Trophoblast cell (in vitro differentiated cells and primary cell): ENCODE results near the gene SRPK2.
"Not testable (repeated sequence)": the region's sequence is repeated elsewhere in the genome, so short reads cannot be mapped to it uniquely, and the experiment has no call there.

Source experiments
- DNase-seq, 2 donors: peaks; one replicate each; pipeline ENCODE4 v3.0.0-alpha.2; 2016
- H2AFZ ChIP-seq: 2 replicates; pipeline ENCODE4 v1.6.1; 2013; ENCODE audit warnings: low read length, moderate library complexity, mild to moderate bottlenecking; ENCODE audit not compliant: insufficient read depth, poor library complexity
- H2AK5ac ChIP-seq: 2 replicates; pipeline ENCODE4 v1.6.1; 2013; ENCODE audit warnings: mild to moderate bottlenecking, low read length
- H2BK120ac ChIP-seq: 2 replicates; pipeline ENCODE4 v1.6.1; 2013; ENCODE audit warnings: low read length, mild to moderate bottlenecking, moderate library complexity; ENCODE audit not compliant: insufficient read depth, poor library complexity
- H2BK12ac ChIP-seq: 2 replicates; pipeline ENCODE4 v1.6.1; 2013; ENCODE audit warnings: mild to moderate bottlenecking, low read length, moderate library complexity
- H2BK5ac ChIP-seq: 2 replicates; pipeline ENCODE4 v1.6.1; 2013; ENCODE audit warnings: low read length, low read depth, moderate library complexity, mild to moderate bottlenecking; ENCODE audit not compliant: poor library complexity
- H3K14ac ChIP-seq: 2 replicates; pipeline ENCODE4 v1.6.1; 2013; ENCODE audit warnings: mild to moderate bottlenecking, low read length
- H3K18ac ChIP-seq: 2 replicates; pipeline ENCODE4 v1.6.1; 2013; ENCODE audit warnings: mild to moderate bottlenecking, low read length
- H3K23ac ChIP-seq: 2 replicates; pipeline ENCODE4 v1.6.1; 2013; ENCODE audit warnings: low read length
- H3K27ac ChIP-seq: 2 replicates; pipeline ENCODE4 v1.5.1; 2013; ENCODE audit warnings: low read depth, mild to moderate bottlenecking, inconsistent platforms, low read length, moderate library complexity
- H3K27me3 ChIP-seq: 2 replicates; pipeline ENCODE4 v1.6.1; 2013; ENCODE audit warnings: inconsistent platforms, mild to moderate bottlenecking, low read length, moderate library complexity; ENCODE audit not compliant: insufficient read depth
- H3K36me3 ChIP-seq, 2 experiments: 1 replicate in 1 of 2; 2 replicates in 1 of 2; pipeline ENCODE4 v1.6.1; 2013; ENCODE audit warnings: low read length in 2 of 2, mild to moderate bottlenecking in 2 of 2, moderate library complexity in 1 of 2; ENCODE audit not compliant: insufficient read depth in 2 of 2, control insufficient read depth in 1 of 2
- H3K4ac ChIP-seq: 2 replicates; pipeline ENCODE4 v1.6.1; 2013; ENCODE audit warnings: low read depth, mild to moderate bottlenecking, low read length, moderate library complexity
- H3K4me1 ChIP-seq, 2 experiments: 1 replicate in 1 of 2; 2 replicates in 1 of 2; pipeline ENCODE4 v1.6.1; 2013; ENCODE audit warnings: low read length in 2 of 2, mild to moderate bottlenecking in 2 of 2, moderate library complexity in 1 of 2; ENCODE audit not compliant: insufficient read depth in 2 of 2, control insufficient read depth in 1 of 2
- H3K4me2 ChIP-seq: 2 replicates; pipeline ENCODE4 v1.6.1; 2013; ENCODE audit warnings: inconsistent platforms, mild to moderate bottlenecking, low read length, moderate library complexity
- H3K4me3 ChIP-seq: 2 replicates; pipeline ENCODE4 v1.5.1; 2013; ENCODE audit warnings: mild to moderate bottlenecking, low read depth, low read length, inconsistent platforms
- H3K79me1 ChIP-seq: one replicate; pipeline ENCODE4 v1.6.1; 2013; ENCODE audit warnings: low read length
- H3K79me2 ChIP-seq: 2 replicates; pipeline ENCODE4 v1.6.1; 2013; ENCODE audit warnings: low read length, mild to moderate bottlenecking; ENCODE audit not compliant: control insufficient read depth, insufficient read depth, poor library complexity
- H3K9ac ChIP-seq: 2 replicates; pipeline ENCODE4 v1.6.1; 2013; ENCODE audit warnings: mild to moderate bottlenecking, low read length
- H3K9me3 ChIP-seq: 2 replicates; pipeline ENCODE4 v1.6.1; 2013; ENCODE audit warnings: low read depth, mild to moderate bottlenecking, control low read depth, inconsistent platforms, low read length; ENCODE audit not compliant: insufficient read depth
- H4K12ac ChIP-seq: 2 replicates; pipeline ENCODE4 v1.6.1; 2013; ENCODE audit warnings: low read depth, mild to moderate bottlenecking, low read length, moderate library complexity
- H4K8ac ChIP-seq: 2 replicates; pipeline ENCODE4 v1.6.1; 2013; ENCODE audit warnings: low read depth, mild to moderate bottlenecking, low read length, moderate library complexity
- H4K91ac ChIP-seq: one replicate; pipeline ENCODE4 v1.6.1; 2013; ENCODE audit warnings: low read depth, mild to moderate bottlenecking, low read length, moderate library complexity
- WGBS: extraction: QIAGEN DNeasy Blood & Tissue Kit; methylation state at CpG from one replicate; pipeline ENCODE4 v1.1.7; 2013; ENCODE audit warnings: missing lambda C conversion rate; ENCODE audit not compliant: insufficient read length, insufficient coverage; ENCODE audit errors: extremely low coverage; 5-methylcytosine and 5-hydroxymethylcytosine counted together

Gene SRPK2

GRCh38 chr7:105409775-105410174, 21.1 kb upstream of the SRPK2 start:
- H3K27ac ChIP-seq, H3K27me3 ChIP-seq, H3K4me3 ChIP-seq, H2BK5ac ChIP-seq, H3K79me1 ChIP-seq, H3K4me1 ChIP-seq, H3K36me3 ChIP-seq, H2BK12ac ChIP-seq, H4K91ac ChIP-seq, H3K14ac ChIP-seq, H3K79me2 ChIP-seq, H2AFZ ChIP-seq, H3K9ac ChIP-seq, DNase-seq, H2AK5ac ChIP-seq, H4K8ac ChIP-seq, H3K18ac ChIP-seq, H3K4me2 ChIP-seq, H3K23ac ChIP-seq, H3K9me3 ChIP-seq, H3K4ac ChIP-seq, H2BK120ac ChIP-seq, H4K12ac ChIP-seq: not testable (repeated sequence)
- no CpG with 5 or more reads among the region's 3 CpGs for WGBS

GRCh38 chr7:105408791-105409410, 20.2 kb upstream of the SRPK2 start:
- H3K14ac ChIP-seq: no peak overlapping the region
- H2AK5ac ChIP-seq: no peak overlapping the region
- H3K9ac ChIP-seq: no peak overlapping the region
- no peak overlapping the region for H3K4me3 ChIP-seq
- no peaks in the 10 kb centered on the region for H3K27me3 ChIP-seq
- H3K4me2 ChIP-seq: no peak overlapping the region
- H3K18ac ChIP-seq: no peak overlapping the region
- no peak overlapping the region for H3K23ac ChIP-seq
- no peak overlapping the region for H2BK12ac ChIP-seq
- H3K36me3 ChIP-seq: no peaks in the 10 kb centered on the region
- no peak overlapping the region for H2BK120ac ChIP-seq
- H3K79me1 ChIP-seq: no peaks in the 10 kb centered on the region
- H3K9me3 ChIP-seq: no peaks in the 10 kb centered on the region
- H3K4ac ChIP-seq: no peak overlapping the region
- no CpG with 5 or more reads among the region's 5 CpGs for WGBS
- no peak for DNase-seq
- H4K12ac ChIP-seq: no peak overlapping the region
- H4K8ac ChIP-seq: no peak overlapping the region
- H3K79me2 ChIP-seq: no peaks in the 10 kb centered on the region
- H2BK5ac ChIP-seq: no peak overlapping the region
- no peak overlapping the region for H2AFZ ChIP-seq
- H3K4me1 ChIP-seq: no peaks in the 10 kb centered on the region
- H4K91ac ChIP-seq: no peak overlapping the region
- H3K27ac ChIP-seq: no peak overlapping the region

- H3K9ac ChIP-seq: no peak overlapping the region
- no peaks in the 10 kb centered on the region for H3K27me3 ChIP-seq
- no peaks in the 10 kb centered on the region for H3K9me3 ChIP-seq
- H3K4me1 ChIP-seq: peaks cover 0 to 2% of the 10 kb centered on the region in 2 experiments
- H3K27ac ChIP-seq: no peak overlapping the region
- H3K14ac ChIP-seq: no peak overlapping the region
- no peak overlapping the region for H2BK12ac ChIP-seq
- H3K79me2 ChIP-seq: no peaks in the 10 kb centered on the region
- no peak for DNase-seq
- no peak overlapping the region for H2BK120ac ChIP-seq
- H3K36me3 ChIP-seq: no peaks in the 10 kb centered on the region
- WGBS: no CpG with 5 or more reads among the region's 6 CpGs
- H3K79me1 ChIP-seq: no peaks in the 10 kb centered on the region
- no peak overlapping the region for H4K8ac ChIP-seq
- H4K12ac ChIP-seq: no peak overlapping the region
- no peak overlapping the region for H4K91ac ChIP-seq
- H2AFZ ChIP-seq: no peak overlapping the region
- H3K4me2 ChIP-seq: no peak overlapping the region
- H3K4me3 ChIP-seq: no peak overlapping the region
- H2BK5ac ChIP-seq: no peak overlapping the region
- no peak overlapping the region for H3K4ac ChIP-seq
- no peak overlapping the region for H3K23ac ChIP-seq
- no peak overlapping the region for H2AK5ac ChIP-seq
- no peak overlapping the region for H3K18ac ChIP-seq
Measured at GRCh38 chr7:105403128-105403527, 14.4 kb upstream of the SRPK2 start.

GRCh38 chr7:105402221-105403095, 13.7 kb upstream of the SRPK2 start:
- Histone ChIP-seq H2AK5ac (no peak overlapping the region), H2AFZ (no peak overlapping the region), H4K12ac (no peak overlapping the region), H3K4ac (no peak overlapping the region), H4K8ac (no peak overlapping the region), H3K36me3 (no peaks in the 10 kb centered on the region), H3K4me3 (no peak overlapping the region), H3K27me3 (no peaks in the 10 kb centered on the region), H2BK120ac (no peak overlapping the region), H3K23ac (no peak overlapping the region), H3K4me2 (no peak overlapping the region), H3K79me2 (no peaks in the 10 kb centered on the region), H3K9ac (no peak overlapping the region), H3K18ac (no peak overlapping the region), H2BK5ac (no peak overlapping the region), H3K14ac (no peak overlapping the region), H3K79me1 (no peaks in the 10 kb centered on the region), H3K9me3 (no peaks in the 10 kb centered on the region), H2BK12ac (no peak overlapping the region), H3K27ac (no peak overlapping the region), H3K4me1 (peaks cover 0 to 2% of the 10 kb centered on the region in 2 experiments), H4K91ac (no peak overlapping the region)
- DNase-seq: no peak
- WGBS: no CpG with 5 or more reads among the region's 18 CpGs
